IPS DF 4.7 (cell line): ENCODE measurements around the gene GNAQ.

Experiments
- DNase-seq: peaks from one replicate; pipeline ENCODE4 v3.0.0-alpha.2; 2013; ENCODE audit warnings: low spot score; ENCODE audit errors: extremely low read depth

The GNAQ gene

DNA sequence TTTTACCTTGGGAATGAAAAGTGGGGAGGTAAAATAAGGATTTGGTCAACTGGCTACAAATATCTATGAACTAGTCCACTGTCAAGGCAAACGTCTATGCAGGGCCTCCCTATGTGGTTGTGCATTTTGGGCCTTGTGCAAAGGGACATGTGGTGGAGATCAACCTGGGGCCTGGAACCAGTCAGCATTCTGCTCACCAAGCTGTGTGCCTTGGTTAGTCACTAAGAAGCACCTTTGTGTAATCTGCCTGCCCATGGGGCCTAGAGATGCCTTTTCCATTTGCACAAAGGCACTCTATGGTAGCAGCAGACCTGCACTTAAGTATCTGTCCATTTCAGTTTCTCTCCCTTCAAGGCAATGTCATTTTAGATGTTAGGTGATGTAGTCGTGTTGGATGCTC is 184.0 kb downstream of the GNAQ start:
- no peak for DNase-seq

DNA sequence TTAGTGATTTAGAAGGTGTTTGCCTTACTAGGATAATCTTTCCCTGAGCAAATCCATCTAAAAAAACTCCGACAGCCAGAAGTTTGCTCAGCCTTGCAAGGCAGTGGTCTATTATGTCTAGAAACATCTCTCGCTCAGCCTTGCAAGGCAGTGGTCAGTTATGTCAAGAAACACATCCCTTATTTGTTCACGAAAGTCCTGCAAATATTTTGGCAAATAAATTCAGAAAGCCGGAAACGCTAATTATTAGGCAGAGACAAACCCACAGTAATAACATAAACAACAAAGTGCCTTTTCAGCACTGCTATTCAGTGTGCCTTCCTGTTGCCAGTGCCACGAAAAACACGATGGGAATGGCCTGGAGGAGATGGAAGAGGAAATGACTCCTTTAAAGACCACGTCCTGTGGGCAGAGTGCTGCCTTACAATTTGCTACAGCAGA is 184.5 kb downstream of the GNAQ start:
- DNase-seq = no peak

DNA sequence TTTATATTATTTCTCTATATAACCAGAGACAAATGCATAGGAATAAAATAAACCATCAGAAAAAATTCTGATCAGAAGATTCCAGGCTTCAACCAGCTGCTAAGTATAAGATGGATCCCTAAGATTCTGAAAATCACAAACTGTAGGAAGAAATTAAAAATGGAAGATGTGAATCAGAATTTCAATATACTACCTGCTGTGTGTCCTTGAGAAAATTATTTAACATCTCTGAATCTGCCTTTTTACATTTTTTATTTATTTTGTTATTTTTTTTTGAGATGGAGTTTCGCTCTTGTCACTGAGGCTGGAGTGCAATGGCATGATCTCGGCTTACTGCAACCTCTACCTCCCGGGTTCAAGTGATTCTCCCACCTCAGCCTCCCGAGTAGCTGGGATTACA is 187.2 kb downstream of the GNAQ start:
- DNase-seq = no peak

DNA sequence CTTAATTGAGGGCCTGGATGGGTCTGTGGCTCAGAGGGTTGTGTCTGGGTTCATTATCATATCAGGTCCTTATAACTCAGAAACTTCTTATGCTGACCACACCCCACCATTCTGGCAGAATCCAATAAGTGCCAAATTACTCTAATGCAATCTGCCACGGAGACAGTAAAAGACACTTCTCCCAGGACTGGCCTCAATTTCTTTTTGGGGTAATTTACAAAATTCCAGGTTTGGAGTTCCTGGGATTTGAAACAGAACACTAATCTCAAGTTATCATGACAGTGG is 187.8 kb downstream of the GNAQ start:
- DNase-seq = no peak

DNA sequence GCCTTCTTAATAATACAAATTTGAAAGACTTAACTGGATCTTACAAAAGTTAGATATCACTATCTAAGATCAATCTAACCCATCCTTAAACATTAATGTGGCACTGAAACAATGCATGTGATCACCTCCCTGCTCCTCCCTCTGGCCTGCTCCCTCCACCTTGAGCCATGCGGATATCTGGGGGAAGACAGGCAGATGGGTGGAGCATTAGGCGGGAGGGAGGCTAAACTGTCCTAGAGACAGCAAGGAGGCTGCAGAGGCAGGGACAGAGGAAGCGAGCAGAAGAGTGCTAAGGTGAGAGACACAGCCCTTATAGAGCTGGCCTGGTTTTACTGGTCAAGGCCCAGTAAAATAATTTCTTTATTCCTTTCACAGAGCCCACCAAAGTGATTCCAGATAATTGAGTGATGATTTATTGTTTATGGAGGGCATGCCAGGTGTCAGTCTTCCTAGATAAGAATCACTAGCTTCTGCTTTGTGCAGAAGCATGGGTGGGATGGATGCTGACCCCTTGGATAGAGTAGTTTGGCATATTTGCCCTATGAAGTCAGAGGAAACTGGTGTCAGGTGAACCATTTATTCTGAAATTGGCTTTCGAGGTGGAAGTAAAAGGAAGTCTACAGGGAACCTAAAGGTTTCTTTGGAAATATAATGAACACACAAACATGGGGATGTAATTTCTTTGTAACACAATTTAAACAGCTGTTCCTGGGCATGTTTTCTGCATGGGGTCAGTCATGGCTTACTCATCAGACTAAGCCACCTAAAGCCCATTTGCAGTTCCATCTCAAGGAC is 188.3 kb downstream of the GNAQ start:
- no peak for DNase-seq

DNA sequence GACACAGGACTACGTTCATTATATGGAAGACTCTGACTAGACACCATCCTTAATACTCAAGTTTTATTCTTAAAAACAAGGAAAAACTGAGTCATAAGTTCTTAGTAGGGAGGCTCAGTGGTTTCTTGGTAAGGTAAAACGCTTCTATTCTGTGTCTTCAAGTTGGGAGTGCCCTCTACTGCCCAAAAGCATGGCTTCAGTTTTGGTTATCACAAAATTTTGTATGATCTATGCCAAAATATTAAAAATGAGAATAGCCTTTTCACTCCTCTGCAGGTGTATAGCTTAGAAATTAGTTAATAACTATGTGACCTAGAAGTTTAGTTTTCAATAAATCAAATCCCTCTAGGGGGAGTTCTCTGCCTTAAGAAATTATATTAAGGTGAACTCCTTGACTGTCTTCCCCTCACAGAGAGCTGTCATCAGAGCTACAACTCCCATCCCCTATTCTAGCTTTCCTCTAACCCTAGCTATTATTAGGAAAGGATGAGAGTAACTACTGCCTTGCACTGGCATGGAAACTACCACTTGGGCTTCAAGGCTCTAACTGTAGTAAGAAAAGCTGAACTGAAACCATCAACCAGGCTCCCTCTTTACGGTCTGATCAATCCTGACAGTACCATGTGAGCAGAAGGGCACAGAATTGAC is 189.7 kb downstream of the GNAQ start:
- DNase-seq = no peak

DNA sequence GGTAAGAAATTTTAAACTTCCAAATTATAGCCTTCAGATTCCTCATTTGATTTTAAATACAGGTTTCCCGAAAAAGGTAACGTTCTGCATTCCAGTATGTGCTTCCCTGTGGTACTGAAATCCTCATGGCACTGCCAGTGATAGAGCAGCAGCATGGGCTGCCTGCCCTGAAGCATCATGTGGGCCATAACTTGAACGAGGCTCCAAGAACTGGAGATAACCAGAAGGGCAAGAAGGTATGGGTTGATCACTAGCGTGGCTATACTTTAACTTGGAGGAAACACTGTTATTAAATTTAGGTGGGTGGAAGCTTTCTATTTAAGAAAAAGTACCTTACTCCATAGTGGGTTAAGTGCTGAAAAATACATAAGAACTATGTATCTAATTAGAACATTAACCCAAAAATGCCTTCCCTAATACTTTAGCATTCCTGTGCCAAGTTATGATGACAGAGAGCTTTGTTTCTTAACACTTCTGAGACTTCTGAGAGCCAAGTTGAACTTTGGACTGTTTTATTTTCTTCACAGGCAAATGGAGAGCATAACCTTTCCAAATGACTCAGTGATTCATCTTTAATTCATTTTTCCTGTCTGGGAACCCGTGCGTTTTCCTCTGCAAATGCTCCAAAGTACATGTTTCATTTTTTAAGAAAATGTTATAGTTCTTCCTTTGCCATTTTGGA is 192.0 kb downstream of the GNAQ start:
- DNase-seq = no peak

DNA sequence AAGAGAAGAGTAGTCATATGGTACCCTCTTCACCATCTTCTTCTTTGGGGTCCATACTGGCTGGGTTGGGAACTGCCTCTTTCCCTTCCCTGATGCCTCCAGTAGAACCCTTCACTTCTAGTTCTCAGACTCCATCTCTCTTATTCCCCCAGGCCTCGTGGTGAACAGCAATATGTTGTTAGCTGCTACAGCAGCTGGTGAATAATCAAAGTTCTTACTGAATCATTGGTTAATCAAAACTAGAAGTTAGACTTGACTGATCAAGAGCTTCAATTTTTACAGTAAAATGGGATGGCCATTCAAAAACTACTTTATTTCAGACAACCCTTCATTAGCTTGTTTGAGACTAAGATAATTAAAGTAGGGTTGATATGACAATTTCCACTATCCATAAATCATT is 192.6 kb downstream of the GNAQ start:
- DNase-seq = no peak

DNA sequence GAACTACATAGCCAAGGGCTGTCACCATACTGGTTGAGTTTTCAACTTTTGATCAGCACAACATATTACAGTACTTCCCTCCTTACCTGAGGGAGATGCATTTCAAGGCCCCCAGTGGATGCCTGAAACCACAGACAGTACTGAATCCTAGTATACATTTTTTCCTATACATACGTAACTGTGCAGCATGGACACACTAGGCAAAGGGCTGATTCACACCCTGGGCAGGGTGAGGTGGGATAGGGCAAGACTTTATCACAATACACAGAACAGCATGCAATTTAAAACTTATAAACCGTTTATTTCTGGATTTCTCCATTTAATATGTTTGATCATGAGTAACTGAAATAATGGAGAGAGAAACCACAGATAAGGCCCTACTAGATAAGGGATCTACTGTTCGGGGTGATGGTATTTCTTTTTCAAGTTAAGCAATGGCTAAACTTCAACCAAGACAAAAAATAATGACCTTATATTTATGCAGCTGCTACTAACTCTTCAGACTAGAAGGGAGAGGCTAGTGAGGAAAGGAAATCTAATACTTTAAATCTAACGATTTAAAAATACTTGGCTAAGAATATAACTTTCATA is 196.6 kb downstream of the GNAQ start:
- no peak for DNase-seq

DNA sequence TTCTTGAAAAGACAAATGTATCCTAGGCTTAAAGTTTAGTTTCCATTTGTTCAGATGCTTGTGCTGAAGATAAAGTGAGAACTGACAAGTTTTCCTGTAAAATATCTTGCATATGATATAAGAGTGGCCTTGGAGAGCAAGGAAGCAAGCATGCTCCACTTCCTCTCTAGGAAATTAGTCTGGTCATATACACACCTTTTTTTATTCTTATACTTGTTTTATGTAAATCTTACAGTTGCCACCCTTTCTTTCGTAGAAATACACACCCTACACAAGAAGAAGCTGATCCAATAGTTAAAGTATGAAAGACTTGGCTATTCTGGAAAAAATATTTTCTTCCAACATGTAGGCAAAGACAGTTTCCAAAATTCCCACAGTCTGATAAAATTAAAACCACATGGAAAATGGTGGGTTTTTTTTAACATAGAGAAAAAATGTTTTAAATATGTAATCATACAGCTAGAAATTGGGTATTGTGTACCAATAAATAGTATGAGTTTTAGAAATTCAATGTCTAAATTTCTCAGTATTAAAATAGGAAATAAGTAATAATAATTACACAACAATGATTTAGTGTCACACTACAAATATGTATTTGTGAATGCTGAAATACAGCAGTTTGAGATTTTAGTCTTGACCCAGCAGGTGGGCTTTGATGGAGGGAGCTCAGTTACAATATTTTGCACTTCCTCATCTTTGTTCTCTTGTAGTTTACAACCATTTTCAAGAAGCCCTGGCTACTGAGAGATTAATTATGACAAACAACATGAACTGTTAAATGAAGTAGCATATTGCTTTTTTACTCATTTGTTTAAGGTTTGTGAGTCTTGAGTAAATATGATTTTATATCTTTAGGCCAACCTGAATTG is 197.8 kb downstream of the GNAQ start:
- no peak for DNase-seq

DNA sequence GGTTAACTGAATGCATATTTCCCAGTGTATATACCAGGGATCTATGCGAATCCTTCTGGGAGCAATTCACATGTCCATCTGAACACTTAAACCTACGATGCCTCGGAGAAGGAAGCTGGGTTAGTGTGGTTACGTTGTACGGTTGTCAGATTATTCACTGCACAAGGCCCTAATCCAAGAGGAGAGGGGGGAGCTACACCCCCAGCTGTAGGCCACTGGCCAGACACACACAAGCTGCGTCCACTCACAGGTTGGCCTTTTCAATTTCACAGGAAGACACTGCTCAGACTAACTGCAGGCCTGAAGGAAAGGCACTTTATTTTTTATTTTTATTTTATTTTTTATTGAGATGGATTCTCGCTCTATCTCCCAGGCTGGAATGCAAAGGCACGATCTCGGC is 199.0 kb downstream of the GNAQ start:
- DNase-seq = no peak

DNA sequence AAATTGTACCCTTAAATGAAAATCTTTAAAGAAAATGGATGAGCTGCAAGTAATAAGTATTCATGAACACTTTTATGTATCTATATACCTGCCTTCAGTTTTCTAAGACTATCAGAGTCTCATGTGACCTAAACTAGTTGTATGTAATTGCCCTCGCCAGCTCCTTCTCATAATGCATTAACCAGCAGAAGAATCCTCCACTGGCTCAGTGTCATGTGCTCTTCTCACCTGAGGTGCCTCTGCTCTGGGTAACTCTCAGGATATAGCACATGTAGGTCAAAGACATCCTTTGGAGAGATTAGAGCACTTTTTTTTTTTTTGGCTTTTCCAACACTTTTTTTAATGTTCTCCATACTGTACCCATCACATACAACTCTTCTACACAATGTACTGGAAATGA is 199.8 kb downstream of the GNAQ start:
- no peak for DNase-seq

DNA sequence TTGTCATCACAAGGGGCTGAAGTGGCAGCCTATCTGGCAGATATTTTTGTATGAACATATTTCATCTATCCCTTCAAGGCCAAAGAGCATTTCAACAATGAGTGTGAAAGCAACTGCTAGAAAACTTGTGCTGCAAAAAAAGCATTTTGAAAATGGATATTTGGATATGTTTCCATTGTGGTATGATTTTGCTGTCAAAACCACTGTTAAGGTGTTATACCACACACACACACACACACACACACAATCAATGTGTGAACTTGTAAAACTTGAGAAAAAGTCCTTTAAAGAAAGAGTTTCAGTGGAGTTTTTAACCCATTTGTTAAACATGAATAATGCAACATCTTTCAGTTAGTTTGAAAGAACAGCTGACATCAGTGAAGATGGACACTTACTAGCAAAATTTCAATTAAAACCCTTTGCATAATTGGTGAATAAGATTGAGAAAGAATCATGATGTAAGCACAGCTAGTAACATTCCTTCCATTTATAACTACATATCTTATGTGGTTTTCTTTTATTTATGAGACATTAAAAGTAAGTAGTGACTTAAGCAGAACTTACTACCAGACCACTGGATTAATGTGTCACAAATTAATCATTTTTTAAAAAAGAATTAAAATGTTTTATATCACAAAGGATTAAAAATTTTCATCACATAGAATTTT is 200.9 kb downstream of the GNAQ start:
- no peak for DNase-seq

DNA sequence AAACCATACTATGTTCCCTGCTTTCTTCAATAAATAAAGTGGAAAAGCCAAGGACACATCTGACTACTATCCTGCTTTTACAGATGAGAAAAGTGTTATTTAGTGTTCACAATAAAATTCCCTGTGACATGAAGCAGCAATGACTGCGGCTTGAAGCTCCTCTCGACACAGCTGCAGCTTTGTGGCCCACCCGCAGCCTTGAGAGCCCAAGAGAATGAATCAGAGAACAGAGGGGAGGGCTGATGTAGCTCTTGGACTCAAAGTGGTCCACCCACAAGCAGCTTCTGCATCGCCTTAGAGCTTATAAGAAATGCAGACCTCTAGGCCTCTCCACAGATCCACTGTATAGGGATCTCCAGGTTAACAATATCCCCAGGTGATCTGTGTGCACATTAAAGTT is 202.2 kb downstream of the GNAQ start:
- DNase-seq = no peak

DNA sequence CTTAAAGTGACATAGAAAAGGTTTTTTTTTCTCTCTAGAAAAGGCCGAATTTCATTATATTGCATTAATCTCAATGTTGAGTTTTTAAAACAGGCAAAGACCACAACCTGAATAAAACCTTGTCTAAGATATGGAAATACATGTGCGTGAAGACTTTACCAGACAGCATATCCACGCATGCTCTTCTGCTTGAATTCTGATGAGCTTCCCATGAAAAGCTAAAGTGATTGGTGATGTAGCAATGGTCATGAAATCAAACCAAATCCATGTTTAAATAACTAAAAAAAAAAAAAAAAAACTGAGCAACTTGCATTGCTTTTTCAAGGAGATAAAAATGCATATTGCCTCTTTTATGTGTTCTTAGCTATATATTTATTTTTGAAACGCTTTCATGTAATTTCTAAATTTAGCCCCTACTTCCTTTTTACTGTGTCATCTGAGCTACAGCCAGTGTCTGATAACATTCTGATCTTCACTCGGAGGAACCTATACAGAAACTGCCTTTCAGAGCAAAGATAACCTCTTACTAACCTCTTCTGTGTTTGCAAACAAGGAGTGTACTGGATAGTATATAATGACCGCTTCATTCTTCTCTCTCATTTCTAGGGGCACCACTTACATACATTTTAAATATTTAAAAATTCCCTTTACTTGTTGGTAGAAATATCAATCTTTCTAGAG is 204.4 kb downstream of the GNAQ start:
- DNase-seq = no peak

DNA sequence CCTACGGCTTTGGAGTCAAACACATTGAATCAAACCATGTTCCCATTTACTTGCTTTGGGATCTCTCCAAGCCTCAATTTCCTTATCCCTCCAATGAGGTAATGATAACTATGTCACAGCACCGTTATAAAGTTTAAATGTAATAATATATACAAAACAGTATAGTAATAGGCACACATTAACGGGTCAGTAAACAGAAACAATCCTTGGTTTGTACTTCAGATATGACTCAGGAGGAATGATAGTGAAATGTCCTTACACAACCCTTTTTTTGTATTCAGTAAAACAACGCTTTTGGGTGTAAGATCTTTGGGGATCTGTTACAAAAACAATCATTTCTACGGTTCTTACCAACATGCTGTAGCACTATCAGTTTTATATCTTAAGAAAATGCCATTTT is 205.0 kb downstream of the GNAQ start:
- DNase-seq = no peak

DNA sequence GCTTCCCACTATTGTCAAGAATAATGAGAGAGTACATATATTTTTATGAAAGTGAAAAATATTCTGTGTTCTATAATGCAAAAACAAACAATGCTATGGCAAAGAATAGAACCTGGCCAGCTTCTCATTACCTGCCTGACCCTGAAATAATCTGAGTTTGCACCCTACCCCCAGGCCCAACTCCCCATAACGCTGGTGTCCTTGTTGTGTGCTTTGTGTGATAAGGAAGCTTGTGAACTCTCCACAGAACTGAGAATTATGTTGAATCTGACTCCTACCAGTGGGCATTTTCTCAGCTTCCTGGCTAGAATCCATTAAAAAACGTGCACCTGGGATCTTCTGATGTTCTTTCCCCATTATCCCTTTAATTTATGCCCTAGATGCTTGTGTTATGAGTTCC is 205.5 kb downstream of the GNAQ start:
- DNase-seq = no peak

DNA sequence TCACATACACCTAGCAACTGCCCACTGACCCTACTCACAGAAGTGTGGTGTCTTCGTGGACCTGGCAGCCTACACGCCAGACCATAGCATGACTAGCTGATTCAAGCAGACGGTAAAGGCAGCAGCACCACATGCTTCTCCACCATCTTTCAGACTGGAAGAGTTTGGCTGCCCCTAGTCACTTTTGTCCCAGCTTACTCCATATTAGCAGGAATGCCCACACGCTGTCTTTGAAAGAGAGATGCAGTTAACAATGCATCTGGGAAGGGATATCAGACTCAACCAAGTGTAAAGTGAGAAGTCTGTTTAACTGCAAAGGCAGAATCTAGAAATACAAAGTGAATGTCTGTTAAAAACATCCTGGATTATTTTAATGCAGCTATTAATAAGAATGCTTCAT is 206.2 kb downstream of the GNAQ start:
- no peak for DNase-seq

DNA sequence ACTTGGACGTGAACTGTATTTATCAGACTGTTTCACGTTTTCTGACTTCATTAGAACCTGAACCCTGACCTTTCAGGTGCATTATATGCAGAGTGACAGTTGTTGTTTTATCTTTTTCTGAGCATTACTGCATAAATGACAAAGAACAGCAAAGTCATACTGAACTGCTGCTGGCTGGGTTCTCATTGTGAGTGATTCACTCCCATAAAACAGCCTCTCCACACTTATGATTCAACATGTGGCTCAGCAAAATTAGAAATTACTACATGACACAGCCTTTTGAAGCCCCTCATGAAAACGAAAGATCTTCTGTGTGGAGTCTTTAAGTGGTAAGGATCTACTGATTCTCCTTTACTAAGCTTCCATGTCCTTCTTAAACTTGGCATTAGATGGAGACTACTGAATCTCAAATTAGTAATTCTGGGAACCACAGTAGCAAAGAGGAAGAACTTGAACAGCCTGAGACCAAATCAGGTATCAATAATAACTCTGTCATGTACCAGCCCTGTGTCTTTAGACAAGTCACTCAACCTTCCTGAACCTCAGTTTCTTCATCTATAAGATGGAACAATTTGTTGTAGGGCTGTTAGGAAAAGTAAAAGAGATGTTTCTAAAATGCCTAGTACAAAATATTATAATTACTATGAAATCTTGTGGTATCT is 211.2 kb downstream of the GNAQ start:
- DNase-seq = no peak

DNA sequence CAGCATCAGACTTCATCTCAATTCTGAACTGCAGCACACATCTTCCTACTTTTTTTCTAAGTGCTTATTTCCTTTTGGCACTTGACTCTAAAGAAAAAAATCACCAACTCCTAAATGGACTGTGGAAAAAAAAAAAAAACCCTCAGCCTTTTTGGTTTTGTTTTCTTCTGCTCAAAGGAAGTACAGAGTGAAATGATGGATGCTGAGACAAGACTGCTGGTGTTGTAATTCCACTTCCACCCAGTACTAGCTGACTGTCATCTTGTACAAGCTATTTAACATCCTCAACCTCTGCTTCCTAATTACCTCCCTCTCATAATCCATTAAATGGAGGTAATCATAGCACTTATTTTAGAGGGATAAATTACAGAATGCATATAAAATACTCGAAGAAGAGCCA is 212.0 kb downstream of the GNAQ start:
- DNase-seq = no peak
